Measurements from ENCODE around the gene SCYGR1.

DNA sequence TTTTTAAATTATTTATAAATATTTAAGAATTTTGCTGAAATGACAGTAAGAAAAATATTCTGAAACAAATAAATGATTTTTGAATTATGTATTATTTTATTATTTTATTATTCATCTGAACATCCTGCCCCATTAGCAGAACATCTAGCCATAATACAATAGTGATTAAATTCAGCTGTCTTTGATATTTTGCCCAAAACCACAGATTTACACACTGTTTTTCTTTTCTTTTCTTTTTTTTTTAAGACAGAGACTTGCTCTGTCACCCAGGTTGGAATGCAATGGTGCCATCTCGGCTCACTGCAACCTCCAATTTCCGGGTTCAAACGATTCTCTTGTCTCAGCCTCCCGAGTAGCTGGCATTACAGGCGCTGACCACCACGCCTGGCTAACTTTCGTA lies 1.9 kb upstream of the SCYGR1 start:
- no peak for TF ChIP-seq MAX (IDR thresholded peaks at IDR 0.05)
- TF ChIP-seq REST (IDR thresholded peaks at IDR 0.05; ENCODE audit: low read depth), result no peak
- TF ChIP-seq EP300 (IDR thresholded peaks at IDR 0.05; ENCODE audit: borderline replicate concordance), result no peak
- no peak for TF ChIP-seq NFIC (IDR thresholded peaks at IDR 0.05)
- TF ChIP-seq TAF1 (IDR thresholded peaks at IDR 0.05; ENCODE audit: low read depth), result no peak
- no peak for TF ChIP-seq YY1 (IDR thresholded peaks at IDR 0.05; ENCODE audit: low read depth)
- TF ChIP-seq RAD21 (IDR thresholded peaks at IDR 0.05; ENCODE audit: low read depth), result no peak

Data from Ishikawa (cell line).